A673 (cell line): Measurements from ENCODE around the gene PADI3.

Source experiments
- EZH2 ChIP-seq: fragments of 200-600 bp; sonication (generic); IDR thresholded peaks from 2 replicates; pipeline ENCODE4 v1.6.1; 2017; ENCODE audit warnings: borderline replicate concordance, low read depth, mild to moderate bottlenecking, mixed read lengths, antibody characterized with exemption, low read length; ENCODE audit not compliant: poor library complexity, severe bottlenecking
- TF ChIP-seq, protein P1 (sequence below): fragments of 300-800, 200-600 bp; sonication (generic); conservative IDR thresholded peaks from 2 replicates; pipeline ENCODE4 v1.5.1; 2017; ENCODE audit warnings: low read depth, mild to moderate bottlenecking, antibody characterized with exemption, low read length, moderate library complexity, mixed read lengths

DNA sequence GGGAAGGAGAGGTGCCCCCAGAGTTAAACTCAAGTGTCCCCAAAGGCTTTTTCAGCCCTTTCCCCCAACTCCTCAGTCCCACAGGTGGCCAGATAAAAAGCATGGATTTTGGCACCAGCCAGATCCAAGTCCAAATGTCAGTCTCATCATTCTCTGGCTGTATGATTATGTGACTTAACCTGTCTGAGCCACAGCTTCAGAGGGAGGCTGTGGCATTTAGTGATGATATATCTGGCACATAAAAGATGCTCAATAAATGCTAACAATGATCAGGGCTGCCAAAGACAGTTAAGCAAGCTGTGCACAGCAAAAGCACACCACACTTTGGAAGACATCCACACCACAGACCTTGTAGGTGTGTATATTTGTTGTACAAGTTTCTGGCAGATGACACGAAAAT lies 5.6 kb upstream of the PADI3 start:
- TF ChIP-seq, protein P1, sequence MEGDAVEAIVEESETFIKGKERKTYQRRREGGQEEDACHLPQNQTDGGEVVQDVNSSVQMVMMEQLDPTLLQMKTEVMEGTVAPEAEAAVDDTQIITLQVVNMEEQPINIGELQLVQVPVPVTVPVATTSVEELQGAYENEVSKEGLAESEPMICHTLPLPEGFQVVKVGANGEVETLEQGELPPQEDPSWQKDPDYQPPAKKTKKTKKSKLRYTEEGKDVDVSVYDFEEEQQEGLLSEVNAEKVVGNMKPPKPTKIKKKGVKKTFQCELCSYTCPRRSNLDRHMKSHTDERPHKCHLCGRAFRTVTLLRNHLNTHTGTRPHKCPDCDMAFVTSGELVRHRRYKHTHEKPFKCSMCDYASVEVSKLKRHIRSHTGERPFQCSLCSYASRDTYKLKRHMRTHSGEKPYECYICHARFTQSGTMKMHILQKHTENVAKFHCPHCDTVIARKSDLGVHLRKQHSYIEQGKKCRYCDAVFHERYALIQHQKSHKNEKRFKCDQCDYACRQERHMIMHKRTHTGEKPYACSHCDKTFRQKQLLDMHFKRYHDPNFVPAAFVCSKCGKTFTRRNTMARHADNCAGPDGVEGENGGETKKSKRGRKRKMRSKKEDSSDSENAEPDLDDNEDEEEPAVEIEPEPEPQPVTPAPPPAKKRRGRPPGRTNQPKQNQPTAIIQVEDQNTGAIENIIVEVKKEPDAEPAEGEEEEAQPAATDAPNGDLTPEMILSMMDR: no peak
- TF ChIP-seq EZH2: no peak
